ENCODE data around the gene TEX29.

DNA sequence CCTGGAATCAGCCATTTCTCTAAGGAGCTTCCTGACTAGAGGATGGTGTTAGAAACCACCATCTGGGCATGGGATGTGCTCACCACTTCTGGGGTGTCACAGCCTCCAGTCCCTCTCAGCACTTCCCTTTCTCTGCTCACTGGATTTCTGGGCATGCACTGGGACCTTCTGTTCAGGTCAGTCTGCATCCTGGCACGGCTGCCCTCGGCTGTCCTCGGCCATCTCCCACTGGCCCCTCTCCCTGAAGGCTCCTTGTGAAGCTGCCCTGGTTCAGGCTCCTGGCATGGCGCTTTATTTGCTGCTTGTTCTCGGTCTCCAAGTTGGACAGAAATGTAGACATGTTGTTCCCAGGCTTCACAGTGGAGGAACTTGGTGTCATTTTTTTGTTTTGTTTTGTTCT, 60.0 kb downstream of the TEX29 start:
- TF ChIP-seq ZNF366 (tag by site-specific recombination; conservative IDR thresholded peaks at IDR 0.05) (no peak), ZNF24 (tag by site-specific recombination; IDR thresholded peaks at IDR 0.05) (no peak), ZNF302 (tag by site-specific recombination; IDR thresholded peaks at IDR 0.05; ENCODE audit: low read depth) (no peak), ZNF324 (tag by site-specific recombination; IDR thresholded peaks at IDR 0.05) (no peak), ZNF133 (tag by site-specific recombination; IDR thresholded peaks at IDR 0.05) (no peak), ZNF114 (tag by site-specific recombination; IDR thresholded peaks at IDR 0.05) (no peak), YY1 (tag by site-specific recombination; IDR thresholded peaks at IDR 0.05) (no peak), KLF16 (tag by site-specific recombination; IDR thresholded peaks at IDR 0.05) (no peak), ZNF274 (IDR thresholded peaks at IDR 0.05; ENCODE audit: low read length) (no peak), ZNF274 (tag by site-specific recombination; IDR thresholded peaks at IDR 0.05; ENCODE audit: borderline replicate concordance) (no peak), ZNF121 (tag by site-specific recombination; IDR thresholded peaks at IDR 0.05) (no peak)
- TF ChIP-seq, protein P1, sequence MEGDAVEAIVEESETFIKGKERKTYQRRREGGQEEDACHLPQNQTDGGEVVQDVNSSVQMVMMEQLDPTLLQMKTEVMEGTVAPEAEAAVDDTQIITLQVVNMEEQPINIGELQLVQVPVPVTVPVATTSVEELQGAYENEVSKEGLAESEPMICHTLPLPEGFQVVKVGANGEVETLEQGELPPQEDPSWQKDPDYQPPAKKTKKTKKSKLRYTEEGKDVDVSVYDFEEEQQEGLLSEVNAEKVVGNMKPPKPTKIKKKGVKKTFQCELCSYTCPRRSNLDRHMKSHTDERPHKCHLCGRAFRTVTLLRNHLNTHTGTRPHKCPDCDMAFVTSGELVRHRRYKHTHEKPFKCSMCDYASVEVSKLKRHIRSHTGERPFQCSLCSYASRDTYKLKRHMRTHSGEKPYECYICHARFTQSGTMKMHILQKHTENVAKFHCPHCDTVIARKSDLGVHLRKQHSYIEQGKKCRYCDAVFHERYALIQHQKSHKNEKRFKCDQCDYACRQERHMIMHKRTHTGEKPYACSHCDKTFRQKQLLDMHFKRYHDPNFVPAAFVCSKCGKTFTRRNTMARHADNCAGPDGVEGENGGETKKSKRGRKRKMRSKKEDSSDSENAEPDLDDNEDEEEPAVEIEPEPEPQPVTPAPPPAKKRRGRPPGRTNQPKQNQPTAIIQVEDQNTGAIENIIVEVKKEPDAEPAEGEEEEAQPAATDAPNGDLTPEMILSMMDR (tag by site-specific recombination; IDR thresholded peaks at IDR 0.05), result no peak
